OCI-LY7 (cell line): ENCODE measurements around the gene IDUA.

ENCODE experiments used
- EZH2phosphoT487 ChIP-seq: fragments of 200-600 bp; sonication (generic); IDR thresholded peaks from 2 replicates; pipeline ENCODE4 v1.6.1; 2018; ENCODE audit warnings: low read depth, borderline replicate concordance, mild to moderate bottlenecking, mixed run types, antibody characterized with exemption, low read length, moderate library complexity, mixed read lengths
- TF ChIP-seq, protein P1 (sequence below): fragments of 200-600 bp; sonication (generic); conservative IDR thresholded peaks from 2 replicates; pipeline ENCODE4 v1.5.1; 2014; ENCODE audit warnings: mild to moderate bottlenecking, antibody characterized with exemption, low read length, moderate library complexity, mixed read lengths

- TF ChIP-seq, protein P1, sequence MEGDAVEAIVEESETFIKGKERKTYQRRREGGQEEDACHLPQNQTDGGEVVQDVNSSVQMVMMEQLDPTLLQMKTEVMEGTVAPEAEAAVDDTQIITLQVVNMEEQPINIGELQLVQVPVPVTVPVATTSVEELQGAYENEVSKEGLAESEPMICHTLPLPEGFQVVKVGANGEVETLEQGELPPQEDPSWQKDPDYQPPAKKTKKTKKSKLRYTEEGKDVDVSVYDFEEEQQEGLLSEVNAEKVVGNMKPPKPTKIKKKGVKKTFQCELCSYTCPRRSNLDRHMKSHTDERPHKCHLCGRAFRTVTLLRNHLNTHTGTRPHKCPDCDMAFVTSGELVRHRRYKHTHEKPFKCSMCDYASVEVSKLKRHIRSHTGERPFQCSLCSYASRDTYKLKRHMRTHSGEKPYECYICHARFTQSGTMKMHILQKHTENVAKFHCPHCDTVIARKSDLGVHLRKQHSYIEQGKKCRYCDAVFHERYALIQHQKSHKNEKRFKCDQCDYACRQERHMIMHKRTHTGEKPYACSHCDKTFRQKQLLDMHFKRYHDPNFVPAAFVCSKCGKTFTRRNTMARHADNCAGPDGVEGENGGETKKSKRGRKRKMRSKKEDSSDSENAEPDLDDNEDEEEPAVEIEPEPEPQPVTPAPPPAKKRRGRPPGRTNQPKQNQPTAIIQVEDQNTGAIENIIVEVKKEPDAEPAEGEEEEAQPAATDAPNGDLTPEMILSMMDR = no peak
- TF ChIP-seq EZH2phosphoT487 = no peak
These were observed 52.9 kb downstream of the IDUA start for GRCh38 chr4:1039493-1040343.
